ENCODE results near the gene PPP4R1.
A peak's percentile ranks its signal among the peaks of the same experiment; 100 is the strongest.
"Not testable (repeated sequence)": the region's sequence is repeated elsewhere in the genome, so short reads cannot be mapped to it uniquely, and the experiment has no call there.

The PPP4R1 gene

DNA sequence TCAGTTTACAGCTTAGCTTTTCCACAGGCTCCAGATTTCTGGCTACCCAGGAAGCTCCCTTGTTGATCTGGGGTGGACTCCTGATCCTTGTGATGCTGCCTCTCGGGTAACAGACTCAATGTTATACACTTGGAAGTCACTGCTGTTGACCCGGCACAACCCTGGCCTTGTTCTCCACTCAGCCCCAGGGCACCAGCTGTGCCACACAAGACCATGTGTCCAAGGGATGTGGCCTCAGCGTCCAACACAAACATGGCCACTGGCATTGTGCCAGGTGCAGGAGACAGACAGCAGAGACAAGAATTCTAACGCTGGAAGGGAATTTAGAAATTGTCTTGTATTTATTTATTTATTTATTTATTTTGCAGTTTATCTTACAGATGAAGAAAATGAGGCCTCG, 39.0 kb upstream of the PPP4R1 start:
- no peak for TF ChIP-seq CTCF (conservative IDR thresholded peaks at IDR 0.05)
- peak overlapping the region; percentile 61 for H3K27ac ChIP-seq

DNA sequence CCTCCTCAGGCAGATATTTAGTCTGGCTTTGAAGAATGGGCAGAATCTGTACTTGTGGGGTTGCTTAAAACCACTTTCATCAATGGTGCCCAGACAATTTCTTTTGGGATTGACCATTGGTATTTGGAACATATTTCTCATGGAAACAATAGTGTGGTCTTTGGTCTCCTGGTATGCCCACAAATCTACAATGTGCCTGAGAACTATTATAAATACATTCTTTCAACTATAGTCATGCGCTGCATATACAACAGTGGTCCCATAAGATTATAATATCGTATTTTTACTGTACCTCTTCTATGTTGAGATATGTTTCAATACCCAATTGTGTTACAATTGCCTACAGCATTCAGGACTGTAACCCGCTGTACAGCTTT, 34.8 kb upstream of the PPP4R1 start:
- no peak overlapping the region for H3K27ac ChIP-seq
- no peak for TF ChIP-seq CTCF (conservative IDR thresholded peaks at IDR 0.05)

GRCh38 chr18:9648431-9649163, 34.2 kb upstream of the PPP4R1 start:
- TF ChIP-seq CTCF (conservative IDR thresholded peaks at IDR 0.05): no peak

GRCh38 chr18:9647496-9648323, 33.4 kb upstream of the PPP4R1 start:
- H3K27ac ChIP-seq: no peak overlapping the region
- TF ChIP-seq CTCF (conservative IDR thresholded peaks at IDR 0.05): no peak

More at GRCh38 chr18:9648431-9649163, 34.2 kb upstream of the PPP4R1 start:
- H3K27ac ChIP-seq: no peak overlapping the region

DNA sequence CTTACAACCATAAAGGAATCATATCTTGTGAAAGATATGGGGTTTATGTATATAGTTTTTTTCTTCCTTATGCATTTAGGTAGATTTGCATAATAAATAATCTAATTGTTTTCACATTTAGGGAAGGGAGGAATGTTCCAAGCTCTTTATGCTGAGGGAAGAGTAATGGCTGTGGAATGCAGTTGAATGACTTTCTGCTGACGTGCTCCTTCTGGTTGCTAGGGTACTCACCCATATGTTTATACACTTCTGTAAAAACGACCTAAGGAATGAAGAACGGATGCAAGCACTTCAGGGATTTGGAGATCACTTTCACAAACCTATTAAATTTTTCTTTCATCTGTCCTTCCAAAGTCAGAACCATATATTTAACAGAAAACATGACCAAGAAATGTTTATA, 29.2 kb upstream of the PPP4R1 start:
- no peak overlapping the region for H3K27ac ChIP-seq
- TF ChIP-seq CTCF (conservative IDR thresholded peaks at IDR 0.05): no peak

- no peak for TF ChIP-seq CTCF (conservative IDR thresholded peaks at IDR 0.05)
- no peak overlapping the region for H3K27ac ChIP-seq
Observed at GRCh38 chr18:9642799-9643462, 28.6 kb upstream of the PPP4R1 start.

- not testable (repeated sequence) for H3K27ac ChIP-seq
Observed at GRCh38 chr18:9641081-9641480, 26.7 kb upstream of the PPP4R1 start.

Measured in VCaP (cell line).